ENCODE measurements around the gene NEXN.
A peak's percentile ranks its signal among the peaks of the same experiment; 100 is the strongest.

The NEXN gene

GRCh38 chr1:77926561-77927357, 38.3 kb downstream of the NEXN start:
- no peaks in the 10 kb centered on the region for H3K9me3 Mint-ChIP-seq
- H3K4me3 Mint-ChIP-seq, result no peak overlapping the region
- no peaks in the 10 kb centered on the region for H3K27me3 Mint-ChIP-seq (ENCODE audit: low read depth)
- H3K27ac Mint-ChIP-seq, result no peak overlapping the region
- H3K4me1 Mint-ChIP-seq, result no peaks in the 10 kb centered on the region
- TF ChIP-seq CTCF (IDR thresholded peaks at IDR 0.05; ENCODE audit: unreplicated experiment in 3 of 3), result no peak
- peaks cover 28% of the 10 kb centered on the region for H3K36me3 Mint-ChIP-seq (ENCODE audit: low read depth)

GRCh38 chr1:77927414-77927813, 39.0 kb downstream of the NEXN start:
- no peak overlapping the region for H3K27ac Mint-ChIP-seq
- no peak overlapping the region for H3K4me3 Mint-ChIP-seq
- H3K27me3 Mint-ChIP-seq (ENCODE audit: low read depth), result no peaks in the 10 kb centered on the region
- no peak for TF ChIP-seq CTCF (IDR thresholded peaks at IDR 0.05; ENCODE audit: unreplicated experiment in 3 of 3)
- peaks cover 28% of the 10 kb centered on the region for H3K36me3 Mint-ChIP-seq (ENCODE audit: low read depth)
- no peaks in the 10 kb centered on the region for H3K4me1 Mint-ChIP-seq
- no peaks in the 10 kb centered on the region for H3K9me3 Mint-ChIP-seq

- no peaks in the 10 kb centered on the region for H3K4me1 Mint-ChIP-seq
- no peak for TF ChIP-seq CTCF (IDR thresholded peaks at IDR 0.05; ENCODE audit: unreplicated experiment in 3 of 3)
- no peaks in the 10 kb centered on the region for H3K27me3 Mint-ChIP-seq (ENCODE audit: low read depth)
- peaks cover 31% of the 10 kb centered on the region for H3K36me3 Mint-ChIP-seq (ENCODE audit: low read depth)
- H3K27ac Mint-ChIP-seq, result no peak overlapping the region
- H3K4me3 Mint-ChIP-seq, result no peak overlapping the region
- no peaks in the 10 kb centered on the region for H3K9me3 Mint-ChIP-seq
Observed at GRCh38 chr1:77929806-77930205, 41.4 kb downstream of the NEXN start.

- Mint-ChIP-seq H3K27ac (peak overlapping the region in 1 of 3 experiments; percentile 8), H3K9me3 (no peaks in the 10 kb centered on the region), H3K4me1 (no peaks in the 10 kb centered on the region), H3K4me3 (no peak overlapping the region), H3K27me3 (ENCODE audit: low read depth) (no peaks in the 10 kb centered on the region), H3K36me3 (ENCODE audit: low read depth) (peaks cover 43% of the 10 kb centered on the region)
- TF ChIP-seq CTCF (IDR thresholded peaks at IDR 0.05; ENCODE audit: unreplicated experiment in 3 of 3), result no peak
Observed at GRCh38 chr1:77938651-77939050, 50.2 kb downstream of the NEXN start.

- H3K36me3 Mint-ChIP-seq (ENCODE audit: low read depth), result peaks cover 59% of the 10 kb centered on the region
- H3K27ac Mint-ChIP-seq, result no peak overlapping the region
- H3K27me3 Mint-ChIP-seq (ENCODE audit: low read depth), result no peaks in the 10 kb centered on the region
- no peak overlapping the region for H3K4me3 Mint-ChIP-seq
- no peaks in the 10 kb centered on the region for H3K9me3 Mint-ChIP-seq
- no peak for TF ChIP-seq CTCF (IDR thresholded peaks at IDR 0.05; ENCODE audit: unreplicated experiment in 3 of 3)
- no peaks in the 10 kb centered on the region for H3K4me1 Mint-ChIP-seq
Observed at GRCh38 chr1:77940921-77941570, 52.6 kb downstream of the NEXN start.

All from nephron (organoid).